ENCODE measurements around the gene TOGARAM1.
"Not testable (repeated sequence)": the region's sequence is repeated elsewhere in the genome, so short reads cannot be mapped to it uniquely, and the experiment has no call there.

Gene TOGARAM1

DNA sequence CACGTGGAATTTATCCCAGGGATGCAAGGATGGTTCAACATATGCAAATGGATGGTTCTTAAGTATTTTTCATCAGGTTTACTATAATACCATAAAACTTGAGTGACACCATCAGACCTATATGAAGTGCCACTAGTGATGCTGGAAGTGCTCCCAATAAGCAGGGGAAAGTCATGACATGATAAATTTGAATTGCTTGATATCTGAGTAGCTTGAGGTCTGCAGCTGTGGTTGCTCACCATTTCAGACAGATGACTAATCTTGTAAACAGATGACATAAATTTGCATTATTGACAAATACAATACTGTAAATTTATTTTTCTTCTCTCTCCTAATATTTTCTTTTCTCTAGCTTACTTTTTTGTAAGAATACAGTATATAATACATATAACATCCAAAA lies 108.2 kb downstream of the TOGARAM1 start:
- no peak overlapping the region for H3K4me3 ChIP-seq (ENCODE audit: low read length)
- TF ChIP-seq CTCF (conservative IDR thresholded peaks at IDR 0.05; ENCODE audit: low read depth, low read length) = no peak
- no peak for DNase-seq (ENCODE audit: low read depth)

- TF ChIP-seq CTCF (conservative IDR thresholded peaks at IDR 0.05; ENCODE audit: low read depth, low read length) = no peak
- H3K4me3 ChIP-seq (ENCODE audit: low read length) = no peak overlapping the region
- no peak for DNase-seq (ENCODE audit: low read depth)
Observed at GRCh38 chr14:45072126-45072525, 110.1 kb downstream of the TOGARAM1 start.

DNA sequence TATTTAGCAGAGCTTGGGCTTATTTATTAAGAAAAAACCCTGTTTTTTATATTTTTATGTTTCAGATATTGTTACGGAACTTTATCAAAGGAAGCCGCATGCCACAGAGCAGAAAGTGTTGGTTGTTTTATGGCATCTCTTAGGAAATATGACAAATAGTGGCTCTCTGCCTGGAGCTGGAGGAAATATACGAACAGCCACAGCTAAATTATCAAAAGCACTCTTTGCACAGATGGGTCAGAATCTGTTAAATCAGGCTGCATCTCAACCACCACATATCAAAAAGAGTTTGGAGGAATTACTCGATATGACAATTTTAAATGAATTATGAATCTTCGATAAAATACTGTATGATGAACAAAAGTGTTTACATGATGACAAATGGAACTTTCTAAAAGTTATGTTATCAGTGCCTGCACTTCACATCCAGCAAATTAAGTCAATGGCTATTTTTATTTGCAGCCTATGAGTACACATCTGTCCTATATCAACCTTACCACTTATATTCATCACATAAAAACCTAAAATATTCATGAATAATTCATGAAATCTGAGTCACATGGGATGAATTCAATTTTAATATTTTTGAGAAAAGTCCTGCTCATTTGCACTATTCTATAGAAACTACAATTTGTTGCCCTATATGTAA lies 111.4 kb downstream of the TOGARAM1 start:
- no peak overlapping the region for H3K4me3 ChIP-seq (ENCODE audit: low read length)
- DNase-seq (ENCODE audit: low read depth) = no peak
- no peak for TF ChIP-seq CTCF (conservative IDR thresholded peaks at IDR 0.05; ENCODE audit: low read depth, low read length)

- DNase-seq (ENCODE audit: low read depth) = no peak
- TF ChIP-seq CTCF (conservative IDR thresholded peaks at IDR 0.05; ENCODE audit: low read depth, low read length) = no peak
- no peak overlapping the region for H3K4me3 ChIP-seq (ENCODE audit: low read length)
Observed at GRCh38 chr14:45078323-45078722, 116.3 kb downstream of the TOGARAM1 start.

GRCh38 chr14:45080416-45080968 lies 118.5 kb downstream of the TOGARAM1 start:
- H3K4me3 ChIP-seq (ENCODE audit: low read length); DNase-seq (ENCODE audit: low read depth): not testable (repeated sequence)

GRCh38 chr14:45081096-45081495 lies 119.1 kb downstream of the TOGARAM1 start:
- not testable (repeated sequence) for H3K4me3 ChIP-seq (ENCODE audit: low read length); DNase-seq (ENCODE audit: low read depth)

DNA sequence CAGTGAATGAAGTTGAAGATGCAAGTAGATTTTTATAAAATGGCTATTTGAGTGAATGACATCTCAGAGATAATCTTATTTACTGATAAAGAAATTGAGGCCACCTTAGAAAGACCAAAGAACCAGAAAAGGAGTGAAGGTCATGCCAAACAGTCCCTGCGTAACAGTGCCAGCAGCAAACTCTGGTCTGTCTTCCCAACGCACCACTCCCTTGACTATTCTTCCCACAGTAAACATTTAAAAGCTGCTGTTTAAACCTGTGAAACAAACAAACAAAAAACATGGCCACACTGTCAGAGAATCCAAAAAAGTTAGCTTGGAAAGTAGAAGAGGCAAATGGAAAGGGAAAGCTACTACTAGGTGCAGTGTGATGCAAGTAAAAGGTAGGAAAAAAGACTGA lies 120.4 kb downstream of the TOGARAM1 start:
- TF ChIP-seq CTCF (conservative IDR thresholded peaks at IDR 0.05; ENCODE audit: low read depth, low read length) = no peak
- H3K4me3 ChIP-seq (ENCODE audit: low read length) = no peak overlapping the region
- DNase-seq (ENCODE audit: low read depth) = no peak

DNA sequence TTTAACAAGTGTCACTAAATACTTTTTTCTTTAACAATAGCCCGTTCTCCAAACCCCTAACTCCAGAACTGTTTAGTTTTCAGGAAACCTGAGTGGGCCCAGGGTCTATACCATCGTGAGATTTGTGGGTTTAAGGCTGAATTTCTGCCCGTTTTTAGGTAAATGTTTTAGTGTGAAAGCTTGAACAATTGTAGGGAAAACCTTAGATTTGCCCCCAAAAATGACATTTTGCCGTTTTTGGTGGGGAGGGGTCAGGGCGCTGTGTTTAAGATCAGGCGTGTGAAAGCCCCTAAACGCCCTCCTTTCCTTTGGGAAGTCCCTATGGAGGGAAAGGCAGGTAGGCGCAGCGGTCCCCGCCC lies 121.6 kb downstream of the TOGARAM1 start:
- peak overlapping the region; percentile 67 for H3K4me3 ChIP-seq (ENCODE audit: low read length)
- no peak for TF ChIP-seq CTCF (conservative IDR thresholded peaks at IDR 0.05; ENCODE audit: low read depth, low read length)
- DNase-seq (ENCODE audit: low read depth) = no peak

Measured in retinal pigment epithelial cell (primary cell).